ENCODE results near the gene CRMP1.

GRCh38 chr4:5933116-5933515 is 40.2 kb upstream of the CRMP1 start:
- TF ChIP-seq CTCF (IDR thresholded peaks at IDR 0.05; ENCODE audit: insufficient read depth, low read depth, low read length) (no peak), EZH2 (IDR thresholded peaks at IDR 0.05; ENCODE audit: insufficient read depth, low read length) (no peak)
